NB4 (cell line): ENCODE measurements around the gene CD48.

Experiments
- DNase-seq: peaks from one replicate; pipeline ENCODE4 v3.0.0; 2010; ENCODE audit warnings: low read depth
- H3K4me3 ChIP-seq: one replicate; pipeline ENCODE4 v1.5.1; 2011; ENCODE audit warnings: mild to moderate bottlenecking, low read depth, low read length, moderate library complexity
- CTCF ChIP-seq: IDR thresholded peaks from one replicate; pipeline ENCODE4 v1.5.1; 2012; ENCODE audit warnings: low read depth, low read length
- MAX ChIP-seq: IDR thresholded peaks from 2 replicates; pipeline ENCODE4 v1.6.1; 2011; ENCODE audit warnings: low read depth, low read length
- MYC ChIP-seq: IDR thresholded peaks from 2 replicates; pipeline ENCODE4 v1.6.1; 2011; ENCODE audit warnings: low read depth, low read length
- POLR2A ChIP-seq: IDR thresholded peaks from 2 replicates; pipeline ENCODE4 v1.6.1; 2011; ENCODE audit warnings: mild to moderate bottlenecking; ENCODE audit not compliant: insufficient read length; ENCODE audit errors: extremely low read depth

Gene CD48

GRCh38 chr1:160675641-160676410 is 35.8 kb downstream of the CD48 start:
- peak; percentile 77 for DNase-seq
- no peak overlapping the region for H3K4me3 ChIP-seq
- TF ChIP-seq MAX, result peak; percentile 18; the same call in 1 of the 2 replicates
- no peak for TF ChIP-seq POLR2A
- peak; percentile 83 for TF ChIP-seq CTCF
- no peak for TF ChIP-seq MYC

GRCh38 chr1:160674415-160674814 is 37.2 kb downstream of the CD48 start:
- DNase-seq, result no peak
- H3K4me3 ChIP-seq, result no peak overlapping the region
- no peak for TF ChIP-seq POLR2A
- no peak for TF ChIP-seq MYC
- no peak for TF ChIP-seq MAX
- no peak for TF ChIP-seq CTCF

- no peak overlapping the region for H3K4me3 ChIP-seq
- no peak for DNase-seq
Measured at GRCh38 chr1:160672789-160673695, 38.6 kb downstream of the CD48 start.

GRCh38 chr1:160671603-160672517 is 39.8 kb downstream of the CD48 start:
- DNase-seq, result no peak
- H3K4me3 ChIP-seq, result no peak overlapping the region
- TF ChIP-seq MAX (no peak), MYC (no peak), CTCF (no peak), POLR2A (no peak)

More at GRCh38 chr1:160672789-160673695, 38.6 kb downstream of the CD48 start:
- no peak for TF ChIP-seq POLR2A
- TF ChIP-seq MYC, result no peak
- TF ChIP-seq MAX, result no peak
- TF ChIP-seq CTCF, result no peak

GRCh38 chr1:160670701-160671100 is 40.9 kb downstream of the CD48 start:
- TF ChIP-seq POLR2A, result no peak
- TF ChIP-seq MYC, result no peak
- no peak overlapping the region for H3K4me3 ChIP-seq
- no peak for DNase-seq
